DOHH2 (cell line): Measurements from ENCODE around the gene CMTM4.

Experiments
- H3F3A ChIP-seq: fragments of 200-600 bp; sonication (generic), shearing (Covaris generic); 2 replicates; pipeline ENCODE4 v1.6.0; 2016; ENCODE audit warnings: antibody characterized with exemption, mild to moderate bottlenecking; ENCODE audit not compliant: control insufficient read depth, insufficient read depth
- H3K27ac ChIP-seq: fragments of 200-600 bp; sonication (generic); 2 replicates; pipeline ENCODE4 v1.5.1; 2014; ENCODE audit warnings: low read depth, mild to moderate bottlenecking, low read length, moderate library complexity
- H3K27me3 ChIP-seq: fragments of 200-600 bp; sonication (generic); 2 replicates; pipeline ENCODE4 v1.6.1; 2014; ENCODE audit warnings: mild to moderate bottlenecking, low read length, mixed read lengths; ENCODE audit not compliant: control insufficient read depth
- H3K36me3 ChIP-seq: fragments of 200-600 bp; sonication (generic); 2 replicates; pipeline ENCODE4 v1.6.1; 2014; ENCODE audit warnings: mild to moderate bottlenecking, low read length, moderate library complexity, mixed read lengths; ENCODE audit not compliant: control insufficient read depth
- H3K4me1 ChIP-seq: fragments of 200-600 bp; sonication (generic); 2 replicates; pipeline ENCODE4 v1.6.1; 2014; ENCODE audit warnings: mild to moderate bottlenecking, low read length, mixed read lengths; ENCODE audit not compliant: control insufficient read depth
- H3K4me2 ChIP-seq: fragments of 200-600 bp; sonication (generic); 2 replicates; pipeline ENCODE4 v1.6.0; 2014; ENCODE audit warnings: mild to moderate bottlenecking, low read length, moderate library complexity
- H3K4me3 ChIP-seq: fragments of 200-600 bp; sonication (generic); 2 replicates; pipeline ENCODE4 v1.5.1; 2014; ENCODE audit warnings: mild to moderate bottlenecking, low read length, mixed read lengths
- H3K79me2 ChIP-seq: fragments of 200-600 bp; sonication (generic); 2 replicates; pipeline ENCODE4 v1.6.1; 2014; ENCODE audit warnings: mild to moderate bottlenecking, low read length, mixed read lengths; ENCODE audit not compliant: control insufficient read depth
- H3K9me2 ChIP-seq: fragments of 200-600 bp; sonication (generic); replicated peaks from 2 replicates; pipeline ENCODE4 v1.6.1; 2014; ENCODE audit warnings: mild to moderate bottlenecking, low read length, mixed read lengths; ENCODE audit not compliant: control insufficient read depth
- H3K9me3 ChIP-seq: fragments of 200-600 bp; sonication (generic); 2 replicates; pipeline ENCODE4 v1.6.1; 2014; ENCODE audit warnings: antibody characterized with exemption, low read length, mixed read lengths; ENCODE audit not compliant: control insufficient read depth, insufficient read depth
- H4K20me1 ChIP-seq: fragments of 200-600 bp; sonication (generic); 2 replicates; pipeline ENCODE4 v1.6.0; 2014; ENCODE audit warnings: low read depth, mild to moderate bottlenecking, antibody characterized with exemption, low read length, moderate library complexity; ENCODE audit not compliant: control insufficient read depth, insufficient read depth
- CTCF ChIP-seq: fragments of 200-600 bp; sonication (generic); IDR thresholded peaks from one replicate; pipeline ENCODE4 v1.5.1; 2014; ENCODE audit warnings: antibody characterized with exemption, mild to moderate bottlenecking, low read depth, low read length; ENCODE audit not compliant: poor library complexity, severe bottlenecking
- EZH2phosphoT487 ChIP-seq: fragments of 200-600 bp; sonication (generic); IDR thresholded peaks from 2 replicates; pipeline ENCODE4 v1.6.1; 2017; ENCODE audit warnings: borderline replicate concordance, mild to moderate bottlenecking, antibody characterized with exemption, low read length, moderate library complexity, mixed read lengths

The CMTM4 gene

GRCh38 chr16:66623755-66624154, 72.8 kb downstream of the CMTM4 start:
- no peak overlapping the region for H3K27ac ChIP-seq
- H3K9me3 ChIP-seq = no peaks in the 10 kb centered on the region
- H3K4me3 ChIP-seq = no peak overlapping the region
- no peak overlapping the region for H3K4me2 ChIP-seq
- H3K36me3 ChIP-seq = no peaks in the 10 kb centered on the region
- peaks cover 21% of the 10 kb centered on the region for H3K4me1 ChIP-seq
- no peaks in the 10 kb centered on the region for H3K79me2 ChIP-seq
- H3K27me3 ChIP-seq = no peaks in the 10 kb centered on the region
- H3K9me2 ChIP-seq = no peaks in the 10 kb centered on the region
- H4K20me1 ChIP-seq = no peaks in the 10 kb centered on the region
- TF ChIP-seq EZH2phosphoT487 (no peak), CTCF (no peak)
- no peaks in the 10 kb centered on the region for H3F3A ChIP-seq

- no peaks in the 10 kb centered on the region for H3K27me3 ChIP-seq
- peaks cover 30% of the 10 kb centered on the region for H3K4me1 ChIP-seq
- H3K36me3 ChIP-seq = no peaks in the 10 kb centered on the region
- H3K27ac ChIP-seq = no peak overlapping the region
- no peak overlapping the region for H3K4me2 ChIP-seq
- H3K4me3 ChIP-seq = no peak overlapping the region
- H3F3A ChIP-seq = no peaks in the 10 kb centered on the region
- H4K20me1 ChIP-seq = no peaks in the 10 kb centered on the region
- H3K79me2 ChIP-seq = no peaks in the 10 kb centered on the region
- H3K9me3 ChIP-seq = no peaks in the 10 kb centered on the region
- H3K9me2 ChIP-seq = no peaks in the 10 kb centered on the region
- no peak for TF ChIP-seq CTCF
- no peak for TF ChIP-seq EZH2phosphoT487
Observed at GRCh38 chr16:66622863-66623262, 73.7 kb downstream of the CMTM4 start.

- Histone ChIP-seq H3K9me2 (no peaks in the 10 kb centered on the region), H3F3A (no peaks in the 10 kb centered on the region), H3K79me2 (no peaks in the 10 kb centered on the region), H3K27me3 (no peaks in the 10 kb centered on the region), H3K4me2 (no peak overlapping the region), H3K4me1 (peaks cover 34% of the 10 kb centered on the region), H3K27ac (no peak overlapping the region), H3K36me3 (no peaks in the 10 kb centered on the region), H3K9me3 (no peaks in the 10 kb centered on the region), H4K20me1 (no peaks in the 10 kb centered on the region), H3K4me3 (no peak overlapping the region)
- TF ChIP-seq EZH2phosphoT487 (no peak), CTCF (no peak)
Observed at GRCh38 chr16:66621973-66622372, 74.6 kb downstream of the CMTM4 start.

- Histone ChIP-seq H3K4me1 (peaks cover 34% of the 10 kb centered on the region), H3F3A (no peaks in the 10 kb centered on the region), H4K20me1 (no peaks in the 10 kb centered on the region), H3K27me3 (no peaks in the 10 kb centered on the region), H3K79me2 (no peaks in the 10 kb centered on the region), H3K4me2 (peak overlapping the region; percentile 40), H3K4me3 (no peak overlapping the region), H3K9me3 (no peaks in the 10 kb centered on the region), H3K27ac (no peak overlapping the region; the same call in 1 of the 2 replicates), H3K9me2 (no peaks in the 10 kb centered on the region), H3K36me3 (no peaks in the 10 kb centered on the region)
- TF ChIP-seq CTCF = no peak
- TF ChIP-seq EZH2phosphoT487 = no peak
Observed at GRCh38 chr16:66620429-66620795, 76.1 kb downstream of the CMTM4 start.
